Esophagus mucosa (tissue), 1 donor: ENCODE data around the gene GNG4. TPM values are rescaled to one million over a fixed set of nuclear protein-coding genes. Genes with fewer than 3 reads are reported as not detected.
"Not testable (repeated sequence)": the region's sequence is repeated elsewhere in the genome, so short reads cannot be mapped to it uniquely, and the experiment has no call there.

Experiments
- ATAC-seq: fragments of 200-7000 bp; cut with Tn5 transposase; one replicate; pipeline ENCODE4 v1.9.1; 2020
- total RNA-seq: library from RNA; stranded (reverse); gene quantifications from one replicate; pipeline ENCODE4 v1.2.4, GENCODE V29; 2023
- donor health status: DM: yes; HTN: yes; CAD: no.

The GNG4 gene
- total RNA-seq, 1 donor from 2014 or later: 7.2 TPM

DNA sequence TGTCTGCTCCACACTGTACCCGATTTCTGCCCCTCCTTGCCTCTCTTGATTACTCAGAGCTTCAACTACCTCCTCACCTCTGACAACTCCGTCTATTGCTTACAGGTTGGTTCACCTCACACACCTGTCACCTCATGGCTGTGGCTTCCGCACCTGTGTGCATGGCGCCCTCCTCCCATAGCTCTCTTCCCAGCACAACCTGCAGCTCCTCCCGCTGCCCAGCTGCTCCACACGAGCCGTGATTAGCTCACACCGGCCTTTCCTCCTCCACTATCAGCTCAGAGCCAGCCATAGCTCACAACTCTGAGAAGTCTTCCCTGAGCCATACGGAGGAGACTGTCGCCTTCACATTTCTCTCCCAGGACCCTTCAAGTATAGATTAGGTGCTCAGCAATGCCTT, 67.5 kb downstream of the GNG4 start:
- no peak for ATAC-seq

DNA sequence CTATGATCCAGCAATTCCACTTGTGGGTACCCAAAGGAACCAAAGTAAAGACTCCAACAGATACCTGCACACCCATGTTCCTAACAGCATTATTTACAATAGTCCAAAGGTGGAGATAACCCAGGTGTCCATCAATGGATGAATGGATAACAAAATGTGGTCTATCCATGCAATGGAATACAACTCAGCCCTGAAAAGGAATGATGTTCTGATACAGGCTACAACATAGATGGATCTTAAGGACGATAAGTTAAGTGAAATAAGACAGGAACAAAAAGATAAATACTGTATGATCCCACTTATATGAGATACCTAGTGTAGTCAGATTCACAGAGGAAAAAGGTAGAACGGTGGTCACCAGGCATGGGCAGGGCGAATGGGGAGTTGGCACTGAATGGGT, 69.7 kb downstream of the GNG4 start:
- ATAC-seq: no peak

DNA sequence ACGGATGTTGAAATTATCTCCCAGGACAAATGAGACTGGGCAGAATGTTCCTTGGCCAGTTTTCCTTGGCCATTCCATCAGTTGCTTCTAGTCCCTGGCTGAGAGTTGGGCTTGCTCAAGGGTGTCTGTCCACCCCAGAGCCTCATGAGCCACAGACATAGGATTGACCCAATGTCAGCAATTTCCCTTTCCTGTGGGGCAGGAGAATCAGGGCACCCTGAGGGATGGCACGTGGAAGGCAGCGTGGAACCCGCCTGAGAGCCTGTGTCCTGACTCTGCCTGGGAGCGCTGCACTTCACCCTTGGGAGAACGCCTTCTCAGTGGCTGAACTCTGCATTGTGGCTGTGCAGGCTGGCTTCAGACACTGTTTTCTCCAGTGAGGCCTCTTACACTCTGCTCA, 74.0 kb downstream of the GNG4 start:
- no peak for ATAC-seq

DNA sequence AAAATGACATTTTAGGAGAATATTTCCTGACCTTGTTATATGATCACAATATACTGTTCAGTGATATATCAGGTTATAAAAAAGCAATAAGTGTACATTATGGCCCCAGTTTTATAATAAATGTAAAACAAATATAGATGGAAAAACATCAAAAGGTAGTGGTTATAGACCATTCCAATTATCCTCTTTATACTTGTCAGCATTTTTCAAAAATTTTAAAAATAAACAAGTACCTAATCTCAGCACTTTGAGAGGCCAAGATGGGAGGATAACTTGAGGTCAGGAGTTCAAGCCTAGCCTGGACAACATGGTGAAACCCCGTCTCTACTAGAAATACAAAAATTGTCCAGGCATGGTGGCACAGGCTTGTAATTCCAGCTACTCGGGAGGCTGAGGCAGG, 75.7 kb downstream of the GNG4 start:
- ATAC-seq: no peak

DNA sequence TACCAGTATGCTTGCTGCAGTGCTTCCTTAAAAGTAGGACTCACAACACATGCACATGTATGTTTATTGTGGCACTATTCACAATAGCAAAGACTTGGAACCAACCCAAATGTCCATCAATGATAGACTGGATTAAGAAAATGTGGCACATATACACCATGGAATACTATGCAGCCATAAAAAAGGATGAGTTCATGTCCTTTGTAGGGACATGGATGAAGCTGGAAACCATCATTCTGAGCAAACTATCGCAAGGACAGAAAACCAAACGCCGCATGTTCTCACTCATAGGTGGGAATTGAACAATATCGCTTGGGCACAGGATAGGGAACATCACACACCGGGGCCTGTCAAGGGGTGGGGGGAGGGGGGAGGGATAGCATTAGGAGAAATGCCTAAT, 76.6 kb downstream of the GNG4 start:
- not testable (repeated sequence) for ATAC-seq

DNA sequence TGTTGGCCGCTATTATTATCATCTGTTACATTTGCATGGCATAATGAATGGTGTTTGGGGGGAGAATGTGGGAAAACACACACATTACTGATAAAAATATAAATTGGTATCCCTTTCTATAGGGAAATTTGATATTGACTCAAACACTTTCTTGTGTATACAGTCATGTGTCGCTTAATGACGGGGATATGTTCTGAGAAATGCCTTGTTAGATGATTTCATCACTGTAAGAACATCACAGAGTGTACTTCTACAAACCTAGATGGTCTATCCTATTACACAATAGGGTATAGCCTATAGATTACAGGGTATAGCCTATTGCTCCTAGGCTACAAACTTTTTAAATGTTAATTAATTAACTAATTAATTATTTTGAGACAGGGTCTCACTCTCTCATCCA, 78.1 kb downstream of the GNG4 start:
- no peak for ATAC-seq

DNA sequence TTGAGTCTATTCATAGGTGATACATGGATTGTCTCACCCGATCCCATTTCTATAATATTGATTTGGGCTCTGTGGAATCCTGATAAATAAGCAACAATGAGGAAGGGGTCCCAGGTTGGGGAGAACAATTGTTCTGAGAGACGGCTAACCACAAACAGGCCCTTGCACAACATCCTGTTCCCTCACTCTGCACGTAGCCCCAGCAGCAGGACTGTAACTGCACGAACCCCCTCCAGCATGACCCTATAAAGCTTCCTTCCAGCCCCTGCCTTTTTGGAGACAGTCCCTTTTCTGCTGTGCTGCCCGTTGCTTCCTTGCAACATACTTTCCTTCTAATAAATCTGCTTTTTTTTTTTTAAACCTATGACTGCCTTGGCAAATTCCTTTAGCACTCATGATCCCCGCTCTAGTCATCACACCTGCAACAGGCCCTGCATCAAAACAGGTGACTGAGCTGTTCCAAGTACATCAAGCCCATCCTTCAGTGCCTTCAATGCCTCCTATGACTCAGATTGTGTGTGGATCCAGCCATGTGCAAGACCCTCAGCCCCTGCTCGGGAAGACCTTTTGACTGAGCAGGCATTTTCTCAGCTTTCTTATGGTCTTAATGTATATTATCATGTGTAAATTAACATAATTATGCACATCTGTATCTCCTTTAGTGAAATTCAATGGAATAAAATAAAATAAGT, 81.6 kb downstream of the GNG4 start:
- no peak for ATAC-seq

DNA sequence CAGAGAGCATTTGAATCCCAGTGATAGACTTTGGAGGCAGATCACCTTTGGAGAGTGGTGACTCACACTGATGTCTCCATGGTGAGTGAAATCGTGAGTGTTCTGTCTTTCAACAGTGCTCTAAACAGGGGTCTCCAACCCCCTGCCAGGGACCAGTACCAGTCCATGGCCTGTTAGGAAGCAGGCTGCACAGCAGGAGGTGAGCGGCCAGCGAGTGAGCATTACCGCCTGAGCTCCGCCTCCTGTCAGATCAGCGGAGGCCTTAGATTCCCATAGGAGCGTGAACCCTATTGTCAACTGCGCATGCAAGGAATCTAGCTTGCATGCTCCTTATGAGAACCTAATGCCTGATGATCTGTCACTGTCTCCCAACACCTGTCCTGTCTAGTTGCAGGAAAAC, 83.5 kb downstream of the GNG4 start:
- no peak for ATAC-seq

DNA sequence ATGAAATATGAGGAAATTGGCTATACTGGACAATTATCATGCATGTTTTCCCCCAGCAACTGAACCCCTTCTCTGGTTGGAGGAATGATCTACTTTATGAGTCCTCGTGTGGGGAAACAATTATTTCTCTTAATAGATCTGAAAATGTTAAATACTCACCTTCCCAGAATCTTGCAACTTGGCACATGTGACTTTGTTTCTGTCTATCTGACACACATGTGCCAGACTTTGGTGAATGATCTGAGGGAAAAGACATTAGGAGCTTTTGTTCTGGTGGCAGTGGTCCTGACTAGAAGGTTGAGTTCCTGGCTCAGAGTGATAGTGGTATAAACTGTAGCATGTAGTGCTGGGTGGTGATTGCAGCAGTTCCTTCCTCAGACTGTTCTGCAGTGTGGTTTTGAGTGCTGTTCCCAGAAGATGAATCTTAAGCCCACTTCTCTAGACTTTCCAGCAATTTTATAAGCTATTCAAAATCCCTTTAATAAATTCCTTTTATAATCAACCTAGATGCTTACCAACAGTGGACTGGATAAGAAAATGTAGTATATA, 86.0 kb downstream of the GNG4 start:
- ATAC-seq: no peak

DNA sequence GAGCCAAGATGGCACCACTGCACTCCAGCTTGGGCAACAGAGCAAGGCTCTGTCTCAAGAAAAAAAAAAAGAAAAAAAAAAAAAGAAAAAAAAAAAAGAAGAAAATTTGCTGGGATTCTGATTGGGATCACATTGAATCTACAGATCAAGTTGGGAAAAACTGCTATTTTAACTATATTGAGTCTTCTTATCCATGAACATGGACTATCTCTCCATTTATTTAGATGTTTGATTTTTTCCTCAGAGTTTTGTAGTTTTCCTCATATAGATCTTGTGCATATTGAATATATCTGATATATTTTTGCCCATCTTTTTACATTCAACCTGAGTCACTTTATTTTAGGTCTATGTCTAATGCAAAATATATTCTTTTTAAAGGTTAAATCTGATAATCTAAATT, 87.0 kb downstream of the GNG4 start:
- ATAC-seq: no peak

DNA sequence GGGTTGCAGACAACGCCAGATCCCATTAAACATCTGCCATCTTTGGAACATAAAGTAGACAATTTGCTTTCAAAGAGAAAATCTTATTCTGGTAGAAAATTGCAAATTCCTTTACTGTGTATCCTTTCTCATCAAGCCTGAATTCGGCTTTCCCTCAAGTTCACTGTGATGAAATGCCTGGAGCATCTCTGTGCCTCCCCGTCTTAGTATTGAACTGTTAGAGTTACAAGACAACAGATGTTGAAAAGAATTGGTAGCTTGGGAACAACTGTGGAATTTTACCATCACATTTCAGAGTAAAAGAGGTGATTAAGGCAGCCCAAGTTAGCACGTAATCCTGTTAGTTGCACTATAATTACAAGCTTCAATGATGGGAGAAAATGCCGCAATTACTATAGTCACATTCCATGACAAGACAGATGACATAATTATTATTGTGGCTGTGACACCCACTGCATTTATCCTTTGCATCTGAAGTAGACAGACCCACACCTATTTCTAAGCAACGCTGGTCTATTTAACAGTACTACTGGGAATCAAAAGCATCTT, 90.9 kb downstream of the GNG4 start:
- no peak for ATAC-seq

DNA sequence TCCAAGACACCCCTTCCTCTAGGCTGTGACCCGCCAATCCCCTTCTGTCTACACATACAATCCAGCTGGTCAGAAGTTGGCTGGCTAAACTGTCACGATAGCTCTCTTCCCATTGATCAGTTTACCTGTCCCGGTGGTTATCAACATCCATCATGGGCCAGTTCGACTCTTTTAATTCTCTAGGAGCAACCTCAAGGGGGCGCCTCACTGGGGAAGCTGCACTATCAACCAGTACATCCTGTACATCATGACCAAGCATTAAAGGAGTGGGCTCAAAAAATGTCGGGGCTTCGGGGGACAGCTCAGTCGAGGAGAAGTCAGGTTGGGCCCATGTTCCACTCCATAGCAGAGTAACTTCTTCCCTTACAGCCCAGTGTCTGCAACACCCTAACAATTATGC, 92.1 kb downstream of the GNG4 start:
- ATAC-seq: no peak

DNA sequence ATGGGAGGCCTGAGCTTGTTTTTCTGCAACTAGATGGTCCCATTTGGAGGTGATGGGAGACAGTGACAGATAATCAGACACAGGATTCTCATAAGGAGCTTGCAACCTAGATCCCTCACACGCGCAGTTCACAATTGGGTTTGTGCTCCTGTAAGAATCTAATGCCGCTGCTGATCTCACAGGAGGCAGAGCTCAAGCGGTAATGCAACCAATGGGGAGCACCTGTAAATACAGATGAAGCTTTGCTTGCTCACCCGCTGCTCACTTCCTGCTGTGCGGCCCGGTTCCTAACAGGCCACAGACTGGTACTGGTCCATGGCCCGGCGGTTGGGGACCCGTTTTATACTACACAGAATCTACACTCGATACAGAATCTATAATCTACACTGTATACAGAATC, 92.8 kb downstream of the GNG4 start:
- ATAC-seq: no peak

DNA sequence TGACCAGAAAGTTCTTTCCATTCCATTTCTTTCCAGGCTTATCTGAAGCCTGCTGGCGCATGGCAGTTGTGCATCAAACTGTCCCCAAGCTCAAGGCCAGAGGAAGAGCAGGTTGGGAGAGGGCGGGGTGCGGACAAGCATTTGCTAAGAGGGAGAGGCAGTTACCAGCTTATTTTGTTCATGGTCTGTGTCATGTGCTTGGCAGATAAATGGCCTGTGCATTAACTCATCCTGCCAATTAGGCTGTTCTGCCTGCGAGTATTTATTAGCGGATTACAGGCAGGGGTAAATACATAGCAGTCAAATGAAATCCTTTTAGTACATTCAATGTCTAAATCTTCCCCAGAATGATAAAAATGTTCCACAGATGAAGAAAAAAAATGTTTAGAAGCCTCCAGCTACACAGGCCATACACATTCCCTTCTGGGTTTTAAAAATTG, 96.5 kb downstream of the GNG4 start:
- peak; percentile 71 for ATAC-seq

DNA sequence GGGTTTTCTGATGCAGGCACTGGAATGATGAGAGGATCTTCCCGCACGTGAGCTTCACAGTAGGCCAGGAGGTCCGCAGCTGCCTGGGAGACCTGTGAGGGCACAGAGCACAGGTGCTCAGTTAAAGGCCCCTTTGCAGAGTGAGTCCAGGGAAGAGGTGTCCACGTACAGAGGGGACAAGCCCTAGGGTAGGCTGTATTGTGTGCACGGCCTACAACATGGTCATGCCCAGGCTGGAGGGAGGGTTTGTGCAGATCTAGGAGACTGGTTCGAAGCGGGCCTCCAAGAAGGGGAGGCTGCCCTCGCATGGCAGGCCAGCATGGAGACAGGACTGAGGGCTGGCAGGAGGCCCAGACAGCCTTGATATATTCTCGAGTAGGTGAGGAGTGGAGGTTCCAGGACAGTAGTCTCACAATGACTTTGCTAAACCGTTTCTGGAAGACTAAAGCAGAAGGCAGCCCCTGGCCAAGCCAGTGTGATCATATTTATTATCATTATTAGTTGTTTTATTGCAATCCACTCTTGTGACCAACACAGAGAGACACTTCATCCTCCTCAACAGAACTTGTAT, 97.4 kb downstream of the GNG4 start:
- ATAC-seq: no peak

DNA sequence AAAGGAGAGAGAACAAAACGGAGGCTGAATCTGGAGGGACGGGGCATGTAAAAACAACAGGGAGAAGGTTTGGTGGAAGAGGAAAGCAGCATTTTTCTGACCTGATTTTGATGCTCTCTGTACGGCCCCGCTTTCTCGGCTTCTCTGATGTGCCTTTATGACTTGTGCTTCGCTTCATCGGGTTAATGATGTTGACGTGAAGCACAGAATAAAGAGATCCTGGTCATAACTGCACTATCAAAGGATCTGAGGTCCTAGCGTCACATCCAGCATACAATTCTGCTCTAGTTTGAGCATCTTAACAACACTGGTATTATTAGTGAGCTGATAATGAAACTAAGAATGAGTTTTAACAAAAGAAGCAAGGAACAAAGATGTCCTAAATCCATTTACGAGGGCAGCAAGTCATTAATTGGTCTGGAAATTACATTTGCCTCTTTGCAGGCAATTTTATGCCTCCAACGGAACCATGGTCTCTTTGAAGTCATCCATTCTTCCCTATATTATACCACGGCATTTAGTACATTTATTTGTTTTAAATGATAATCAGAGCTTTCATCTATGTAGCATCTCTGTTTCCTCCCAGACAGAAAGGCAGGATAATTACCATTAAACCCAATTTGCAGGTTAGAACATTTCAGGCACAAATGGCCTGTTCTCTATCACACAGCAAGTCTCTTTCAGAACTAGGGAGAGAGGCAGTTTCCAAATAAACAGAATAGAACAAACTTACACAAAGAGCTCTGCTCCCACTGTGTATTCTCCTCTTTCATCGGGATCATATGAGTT, 100.0 kb downstream of the GNG4 start:
- no peak for ATAC-seq

DNA sequence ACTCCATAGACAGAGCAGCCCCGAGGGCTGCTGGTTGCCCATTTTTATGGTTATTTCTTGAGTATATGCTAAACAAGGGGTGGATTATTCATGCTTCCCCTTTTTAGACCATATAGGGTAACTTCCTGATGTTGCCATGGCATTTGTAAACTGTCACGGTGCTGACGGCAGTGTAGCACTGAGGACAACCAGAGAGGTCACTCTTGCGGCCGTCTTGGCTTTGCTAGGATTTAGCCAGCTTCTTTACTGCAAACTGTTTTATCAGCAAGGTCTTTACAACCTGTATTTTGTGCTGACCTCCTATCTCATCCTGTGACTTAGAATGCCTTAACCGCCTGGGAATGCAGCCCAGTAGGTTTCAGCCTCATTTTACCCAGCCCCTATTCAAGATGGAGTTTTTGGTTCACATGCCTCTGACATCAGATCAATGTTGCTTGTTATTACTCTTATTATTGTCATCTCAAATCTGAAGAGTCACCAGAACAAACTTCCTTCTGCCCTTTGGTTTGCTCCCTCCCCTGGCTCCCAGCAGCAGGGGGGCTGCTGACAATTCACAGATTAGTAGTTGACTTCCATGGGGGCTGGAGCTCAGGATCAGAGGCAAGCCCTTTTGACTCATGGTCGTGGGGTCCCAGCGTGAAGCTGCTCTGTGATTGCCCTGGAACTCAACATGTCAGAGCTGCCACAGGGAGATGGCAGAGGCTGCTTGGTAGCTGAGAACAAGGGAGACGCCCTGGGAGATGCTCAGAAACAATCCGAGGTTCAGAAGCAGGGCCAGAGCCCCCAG, 103.0 kb downstream of the GNG4 start:
- not testable (repeated sequence) for ATAC-seq

DNA sequence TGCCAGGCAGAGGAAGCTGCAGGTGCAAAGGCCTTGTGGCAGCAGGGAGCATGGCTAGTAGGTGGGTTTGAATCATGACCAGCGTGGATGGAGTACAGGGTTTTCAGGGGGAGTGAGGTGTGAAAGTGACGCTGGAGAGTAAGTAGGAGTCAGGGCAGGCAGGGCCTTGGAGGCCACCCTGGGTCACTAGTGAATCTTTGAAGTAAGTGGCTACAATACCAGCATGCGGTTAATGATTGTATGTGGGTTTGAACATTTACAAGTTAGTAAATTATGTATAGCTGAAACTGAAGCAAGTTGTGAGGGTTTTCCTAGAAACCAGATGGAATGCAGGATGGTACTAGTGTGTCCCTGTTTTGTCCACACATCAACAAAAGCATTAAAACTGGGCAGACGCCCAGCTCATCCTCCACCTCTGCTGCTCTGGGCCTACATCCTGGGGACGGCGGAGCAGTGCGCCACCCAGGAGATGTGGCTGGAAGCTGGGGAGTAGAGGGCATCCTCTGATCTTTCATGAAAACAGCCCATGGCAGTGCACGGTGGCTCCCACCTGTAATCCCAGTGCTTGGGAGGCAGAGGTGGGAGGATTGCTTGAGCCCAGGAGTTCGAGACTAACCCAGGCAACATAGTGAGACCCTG, 104.2 kb downstream of the GNG4 start:
- ATAC-seq: no peak

DNA sequence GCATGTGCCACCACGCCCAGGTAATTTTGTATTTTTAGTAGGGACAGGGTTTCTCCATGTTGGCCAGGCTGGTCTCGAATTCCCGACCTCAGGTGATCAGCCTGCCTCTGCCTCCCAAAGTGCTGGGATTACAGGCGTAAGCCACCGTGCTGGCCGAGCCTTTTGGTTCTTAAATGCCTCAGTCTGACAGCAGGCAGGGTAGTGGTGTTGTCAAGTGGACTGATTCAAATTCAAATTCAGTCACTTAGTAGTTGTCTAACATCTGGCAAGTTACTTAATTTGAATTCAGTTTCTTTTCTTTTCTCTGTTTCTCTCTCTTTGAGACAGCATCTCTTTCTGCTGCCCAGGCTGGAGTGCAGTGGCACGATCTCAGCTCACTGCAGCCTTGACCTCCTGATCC, 106.7 kb downstream of the GNG4 start:
- not testable (repeated sequence) for ATAC-seq

DNA sequence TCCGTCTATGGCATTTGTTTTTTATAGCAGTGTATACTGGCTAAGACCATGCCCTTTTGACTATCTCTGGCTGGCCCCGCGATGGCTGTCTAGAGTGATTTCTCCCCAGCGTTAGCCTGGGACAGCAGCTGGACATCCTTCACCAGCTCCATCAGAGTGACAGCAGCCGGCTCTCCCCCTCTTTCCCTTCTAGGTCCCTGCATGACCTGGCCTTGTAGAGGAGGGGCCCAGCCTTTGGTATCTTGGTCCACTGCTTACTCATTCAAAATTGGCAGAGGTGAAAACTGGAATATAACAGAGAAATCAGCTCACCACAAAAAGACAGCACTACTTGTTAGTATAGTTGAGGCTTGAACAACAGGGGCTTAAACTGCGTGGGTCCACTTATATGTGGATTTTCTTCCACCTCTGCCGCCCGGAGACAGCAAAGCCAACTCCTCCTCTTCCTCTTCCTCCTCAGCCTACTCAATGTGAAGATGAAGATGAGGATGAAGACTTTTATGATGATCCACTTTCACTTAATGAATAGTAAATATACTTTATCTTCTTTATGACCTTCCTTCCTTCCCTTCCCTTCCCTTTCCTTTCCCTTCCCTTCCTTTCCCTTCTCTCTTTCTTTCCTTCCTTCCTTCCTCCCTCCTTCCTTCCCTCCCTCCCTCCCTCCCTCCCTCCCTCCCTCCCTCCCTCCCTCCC, 116.0 kb downstream of the GNG4 start:
- no peak for ATAC-seq

DNA sequence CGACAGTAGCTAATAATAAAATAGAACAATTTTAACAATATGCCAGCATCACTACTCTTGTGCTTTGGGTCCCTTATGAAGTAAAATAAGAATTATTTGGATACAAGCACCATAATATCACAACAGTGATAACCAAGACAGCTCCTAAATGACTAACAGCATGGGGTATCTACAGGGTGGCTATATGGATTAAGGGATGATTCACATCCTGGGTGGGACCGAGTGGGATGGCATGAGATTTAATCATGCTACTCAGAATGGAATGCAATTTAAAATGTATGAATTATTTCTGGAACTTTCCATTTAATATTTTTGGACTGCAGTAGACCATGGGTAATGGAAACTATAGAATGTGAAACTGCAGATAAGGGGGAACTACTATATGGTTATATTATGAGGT, 117.2 kb downstream of the GNG4 start:
- ATAC-seq: peak; percentile 74
